Activated B cell treated with CpG ODN at 0.5 μM for 24 hours (primary cell): ENCODE data around the gene SLC30A5. TPM values are rescaled to one million over a fixed set of nuclear protein-coding genes. Genes with fewer than 3 reads are reported as not detected.
"Not testable (repeated sequence)": the region's sequence is repeated elsewhere in the genome, so short reads cannot be mapped to it uniquely, and the experiment has no call there.

Experiments used
- ATAC-seq: fragments of 200-7000 bp; cut with Tn5 transposase; one replicate; pipeline ENCODE4 v1.10.0; 2021; ENCODE audit warnings: low read depth, mild to moderate bottlenecking, moderate library complexity
- CTCF ChIA-PET: fragments of 350-600 bp; sonication (Branson Sonifier 250); formaldehyde crosslinking; loops from one replicate; lab custom pipeline; 2021; ENCODE audit warnings: antibody characterized with exemption; lab: Charles Lee
- POLR2A ChIA-PET: fragments of 350-600 bp; sonication (Branson Sonifier 250); formaldehyde crosslinking; loops from one replicate; lab custom pipeline; 2021; ENCODE audit warnings: antibody characterized with exemption; lab: Charles Lee
- DNase-seq: peaks from one replicate; pipeline ENCODE4 v3.0.0; 2022
- H3K27ac Mint-ChIP-seq: one replicate; pipeline ENCODE4 v1.8.0; 2020; ENCODE audit warnings: mixed read lengths
- H3K27me3 Mint-ChIP-seq: one replicate; pipeline ENCODE4 v1.8.0; 2021; ENCODE audit warnings: mixed read lengths
- H3K36me3 Mint-ChIP-seq: one replicate; pipeline ENCODE4 v1.8.0; 2021; ENCODE audit warnings: low read depth, mixed read lengths
- H3K4me1 Mint-ChIP-seq: one replicate; pipeline ENCODE4 v1.8.0; 2021; ENCODE audit warnings: mixed read lengths
- H3K4me3 Mint-ChIP-seq: one replicate; pipeline ENCODE4 v1.8.0; 2020; ENCODE audit warnings: mild to moderate bottlenecking, mixed read lengths
- H3K9me3 Mint-ChIP-seq: one replicate; pipeline ENCODE4 v1.8.0; 2020; ENCODE audit warnings: mixed read lengths
- intact Hi-C: fragments of 100-400 bp; cut with micrococcal nuclease; formaldehyde crosslinking; loops from one replicate; pipeline ENCODE4 v1.15.1; 2024
- total RNA-seq: library from RNA; stranded (reverse); gene quantifications from 2 replicates; pipeline ENCODE4 v1.2.3, GENCODE V29; 2022
- TF ChIP-seq, protein P1 (sequence below): fragments of 200-600 bp; IDR thresholded peaks from one replicate; pipeline ENCODE4 v1.8.0; 2022; ENCODE audit warnings: antibody characterized with exemption, mild to moderate bottlenecking

Gene SLC30A5
- total RNA-seq, 1 donor from 2014 or later, result 23.2 TPM

DNA sequence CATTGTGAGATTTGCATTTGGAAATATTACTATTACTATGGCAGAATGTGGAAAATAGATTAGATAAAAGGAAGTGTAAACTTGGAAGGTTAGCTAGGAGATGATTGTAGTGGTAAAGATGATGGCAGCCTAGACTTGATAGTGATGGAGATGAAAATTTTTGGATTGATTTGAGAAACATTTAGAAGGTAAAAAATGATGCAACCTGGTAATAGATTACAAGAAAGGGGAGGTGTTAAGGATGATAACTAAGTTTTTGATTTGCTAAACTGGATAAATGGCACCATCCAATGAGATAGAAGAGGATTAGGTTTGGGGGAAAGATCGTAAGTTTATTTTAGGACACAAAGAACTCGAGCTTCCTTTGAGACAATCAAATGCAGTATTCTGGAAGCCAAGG is 8.9 kb upstream of the SLC30A5 start:
- TF ChIP-seq, protein P1, sequence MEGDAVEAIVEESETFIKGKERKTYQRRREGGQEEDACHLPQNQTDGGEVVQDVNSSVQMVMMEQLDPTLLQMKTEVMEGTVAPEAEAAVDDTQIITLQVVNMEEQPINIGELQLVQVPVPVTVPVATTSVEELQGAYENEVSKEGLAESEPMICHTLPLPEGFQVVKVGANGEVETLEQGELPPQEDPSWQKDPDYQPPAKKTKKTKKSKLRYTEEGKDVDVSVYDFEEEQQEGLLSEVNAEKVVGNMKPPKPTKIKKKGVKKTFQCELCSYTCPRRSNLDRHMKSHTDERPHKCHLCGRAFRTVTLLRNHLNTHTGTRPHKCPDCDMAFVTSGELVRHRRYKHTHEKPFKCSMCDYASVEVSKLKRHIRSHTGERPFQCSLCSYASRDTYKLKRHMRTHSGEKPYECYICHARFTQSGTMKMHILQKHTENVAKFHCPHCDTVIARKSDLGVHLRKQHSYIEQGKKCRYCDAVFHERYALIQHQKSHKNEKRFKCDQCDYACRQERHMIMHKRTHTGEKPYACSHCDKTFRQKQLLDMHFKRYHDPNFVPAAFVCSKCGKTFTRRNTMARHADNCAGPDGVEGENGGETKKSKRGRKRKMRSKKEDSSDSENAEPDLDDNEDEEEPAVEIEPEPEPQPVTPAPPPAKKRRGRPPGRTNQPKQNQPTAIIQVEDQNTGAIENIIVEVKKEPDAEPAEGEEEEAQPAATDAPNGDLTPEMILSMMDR, result no peak
- ATAC-seq (no peak), DNase-seq (no peak)
- Mint-ChIP-seq H3K4me1 (no peaks in the 10 kb centered on the region), H3K36me3 (no peaks in the 10 kb centered on the region), H3K4me3 (no peak overlapping the region), H3K9me3 (no peaks in the 10 kb centered on the region), H3K27me3 (no peaks in the 10 kb centered on the region), H3K27ac (no peak overlapping the region)
- ChIA-PET CTCF (interaction anchor here (2.4 kb wide), 1 partner anchor 9 kb away, joined by 13 read pairs; the partner anchor contains the start of gene SLC30A5), POLR2A (no interaction called here)
- intact Hi-C loops, result no loop called here

DNA sequence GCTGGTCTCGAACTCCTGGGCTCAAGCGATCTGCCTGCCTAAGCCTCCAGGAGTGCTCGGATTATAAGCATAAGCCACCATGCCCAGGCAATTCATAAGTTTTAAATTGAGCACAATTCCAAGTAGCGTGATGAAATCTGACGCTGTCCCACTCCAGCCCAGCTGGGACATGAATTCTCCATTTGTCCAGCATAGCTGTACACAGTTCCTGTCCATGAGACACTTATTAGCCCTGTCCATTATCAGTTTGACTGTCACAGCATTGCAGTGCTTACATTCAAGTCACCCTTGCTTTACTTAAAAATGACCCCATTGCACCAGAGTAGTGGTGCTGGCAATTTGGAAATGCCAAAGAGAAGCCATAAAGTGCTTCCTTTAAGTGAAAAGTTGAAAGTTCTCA is 7.6 kb upstream of the SLC30A5 start:
- TF ChIP-seq, protein P1, result no peak
- H3K4me1 Mint-ChIP-seq, result no peaks in the 10 kb centered on the region
- ATAC-seq, result no peak
- ChIA-PET POLR2A (no interaction called here), CTCF (no interaction called here)
- H3K27me3 Mint-ChIP-seq, result no peaks in the 10 kb centered on the region
- no peak overlapping the region for H3K27ac Mint-ChIP-seq
- H3K4me3 Mint-ChIP-seq, result no peak overlapping the region
- no peaks in the 10 kb centered on the region for H3K36me3 Mint-ChIP-seq
- no peaks in the 10 kb centered on the region for H3K9me3 Mint-ChIP-seq
- intact Hi-C loops, result no loop called here
- no peak for DNase-seq

DNA sequence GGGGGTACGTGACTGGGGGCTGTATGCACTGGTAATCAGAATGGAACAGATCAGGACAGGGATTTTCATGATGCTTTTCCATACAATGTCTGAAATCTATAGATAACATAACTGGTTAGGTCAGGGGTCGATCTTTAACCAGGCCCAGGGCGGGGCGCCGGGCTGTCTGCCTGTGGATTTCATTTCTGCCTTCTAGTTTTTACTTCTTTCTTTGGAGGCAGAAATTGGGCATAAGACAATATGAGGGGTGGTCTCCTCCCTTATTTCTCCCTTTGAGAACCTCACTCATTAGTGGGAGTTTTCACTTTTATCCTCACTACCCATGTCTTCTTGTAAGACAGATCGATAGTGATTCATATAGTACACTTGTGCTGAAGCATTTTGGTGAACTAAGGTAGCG is 5.8 kb upstream of the SLC30A5 start:
- H3K27ac Mint-ChIP-seq, POLR2A ChIA-PET: not testable (repeated sequence)

DNA sequence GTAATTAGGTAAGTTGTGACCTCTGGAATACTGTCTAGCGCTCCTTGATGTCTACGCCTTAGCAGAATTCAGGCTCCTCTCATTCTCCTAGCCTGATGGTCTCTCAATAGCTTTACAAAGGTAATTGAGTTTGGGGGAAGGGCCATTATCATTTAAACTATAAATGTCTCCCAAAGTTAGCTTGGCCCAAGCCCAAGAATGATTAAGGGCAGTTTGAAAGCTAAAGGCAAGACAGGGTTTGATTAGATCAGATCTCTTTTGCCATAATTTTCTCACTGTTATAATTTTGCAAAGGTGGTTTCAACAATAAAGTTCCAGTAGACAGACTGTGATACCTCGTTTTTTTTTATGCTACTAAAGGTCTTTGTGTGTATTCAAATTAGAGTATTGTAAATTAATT is 3.7 kb upstream of the SLC30A5 start:
- Mint-ChIP-seq H3K27me3 (no peaks in the 10 kb centered on the region), H3K9me3 (no peaks in the 10 kb centered on the region), H3K36me3 (peaks cover 5% of the 10 kb centered on the region), H3K27ac (no peak overlapping the region), H3K4me1 (peaks cover 9% of the 10 kb centered on the region), H3K4me3 (no peak overlapping the region)
- ChIA-PET CTCF (no interaction called here), POLR2A (no interaction called here)
- DNase-seq (no peak), ATAC-seq (no peak)
- intact Hi-C loops, result no loop called here
- TF ChIP-seq, protein P1, result no peak

More for the DNA sequence above, 5.8 kb upstream of the SLC30A5 start:
- DNase-seq, intact Hi-C loops, H3K36me3 Mint-ChIP-seq, H3K9me3 Mint-ChIP-seq, ATAC-seq, H3K4me3 Mint-ChIP-seq, H3K4me1 Mint-ChIP-seq, CTCF ChIA-PET, H3K27me3 Mint-ChIP-seq: not testable (repeated sequence)

DNA sequence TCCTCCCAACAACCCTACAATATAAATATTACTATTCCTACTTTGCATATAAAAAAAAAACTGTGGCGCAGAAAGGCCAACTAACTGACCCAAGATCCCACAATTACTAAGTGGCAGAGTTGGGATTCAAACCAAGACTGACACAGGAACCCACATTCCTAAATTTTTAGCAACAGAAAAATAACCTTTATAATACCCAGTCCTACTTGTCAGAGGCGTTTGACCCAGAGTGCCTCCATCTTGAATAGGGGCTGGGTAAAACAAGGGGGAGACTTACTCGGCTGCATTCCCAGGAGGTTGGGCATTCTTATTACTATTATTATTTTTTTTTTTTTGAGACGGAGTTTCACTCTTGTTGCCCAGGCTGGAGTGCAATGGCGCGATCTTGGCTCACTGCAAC is 2.0 kb upstream of the SLC30A5 start:
- TF ChIP-seq, protein P1, result no peak
- Mint-ChIP-seq H3K9me3 (no peaks in the 10 kb centered on the region), H3K4me3 (no peak overlapping the region), H3K4me1 (peaks cover 21% of the 10 kb centered on the region), H3K27ac (no peak overlapping the region), H3K36me3 (peaks cover 12% of the 10 kb centered on the region), H3K27me3 (no peaks in the 10 kb centered on the region)
- ChIA-PET CTCF (no interaction called here), POLR2A (no interaction called here)
- DNase-seq (no peak), ATAC-seq (no peak)
- intact Hi-C loops, result loop anchor here (2.0 kb wide), 1 partner anchor 49 kb away; no protein-coding TSS in a partner anchor
